ENCODE measurements around the gene PTPRN2. TPM values are rescaled to one million over a fixed set of nuclear protein-coding genes. Genes with fewer than 3 reads are reported as not detected.
"Not testable (repeated sequence)": the region's sequence is repeated elsewhere in the genome, so short reads cannot be mapped to it uniquely, and the experiment has no call there.

PTPRN2 gene
- total RNA-seq, 2 experiments from 2014 or later = 0.70 TPM; not detected in 1

DNA sequence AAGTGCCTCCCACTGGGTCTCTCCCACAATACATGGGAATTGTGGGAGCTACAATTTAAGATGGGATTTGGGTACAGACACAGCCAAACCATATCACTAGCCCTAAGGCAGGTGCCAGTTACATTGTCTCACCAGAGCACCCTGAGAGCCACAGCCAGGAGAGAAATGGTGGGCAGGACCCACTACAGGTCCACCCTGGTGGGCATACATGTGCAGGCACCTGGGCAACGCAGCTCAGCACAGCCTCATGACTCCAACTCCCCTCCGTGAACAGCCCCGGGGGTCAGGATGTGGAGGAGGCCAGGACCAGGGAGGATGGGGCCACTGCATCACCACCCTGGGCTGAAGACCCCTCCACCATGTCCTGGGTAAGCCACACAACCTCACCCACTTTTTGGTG, 205.7 kb downstream of the PTPRN2 start:
- no peak for DNase-seq (ENCODE audit: low spot score)
- no peaks in the 10 kb centered on the region for H4K20me1 ChIP-seq (ENCODE audit: insufficient read depth, low read length)
- intact Hi-C loops (cut with micrococcal nuclease; ENCODE audit: unreplicated experiment) = no loop called here
- H3K4me1 ChIP-seq (ENCODE audit: insufficient read depth, low read length, poor library complexity, severe bottlenecking) = no peaks in the 10 kb centered on the region
- H3K9me3 ChIP-seq (ENCODE audit: low read length) = no peaks in the 10 kb centered on the region
- H3K9me2 ChIP-seq (ENCODE audit: insufficient read depth, low read length) = no peaks in the 10 kb centered on the region
- H3K4me2 ChIP-seq (ENCODE audit: low read length) = no peak overlapping the region
- no peak overlapping the region for H2AFZ ChIP-seq (ENCODE audit: low read length)
- BruUV-seq (replicated peaks) = no TSS peak
- no peak overlapping the region for H3K27ac ChIP-seq (ENCODE audit: low read depth, low read length, poor library complexity, severe bottlenecking)
- H3K36me3 ChIP-seq (ENCODE audit: insufficient read depth, low read length) = no peaks in the 10 kb centered on the region
- CTCF ChIA-PET (ENCODE audit: unreplicated experiment) = no interaction called here
- no peak overlapping the region for H3K4me3 ChIP-seq (ENCODE audit: low read depth, low read length, poor library complexity, severe bottlenecking)
- no peak for TF ChIP-seq CTCF (conservative IDR thresholded peaks at IDR 0.05; ENCODE audit: low read length)
- H3K79me2 ChIP-seq (ENCODE audit: insufficient read depth, low read depth, low read length) = no peaks in the 10 kb centered on the region
- POLR2A ChIA-PET = no interaction called here

- no peak overlapping the region for H3K4me3 ChIP-seq (ENCODE audit: low read depth, low read length, poor library complexity, severe bottlenecking)
- ChIA-PET CTCF (ENCODE audit: unreplicated experiment) (no interaction called here), POLR2A (no interaction called here)
- no peaks in the 10 kb centered on the region for H3K79me2 ChIP-seq (ENCODE audit: insufficient read depth, low read depth, low read length)
- H4K20me1 ChIP-seq (ENCODE audit: insufficient read depth, low read length) = no peaks in the 10 kb centered on the region
- intact Hi-C loops (cut with micrococcal nuclease; ENCODE audit: unreplicated experiment) = no loop called here
- no peak overlapping the region for H3K4me2 ChIP-seq (ENCODE audit: low read length)
- TF ChIP-seq CTCF (conservative IDR thresholded peaks at IDR 0.05; ENCODE audit: low read length) (no peak), EZH2phosphoT487 (IDR thresholded peaks at IDR 0.05; ENCODE audit: borderline replicate concordance, low read depth, low read length) (no peak)
- no peak for DNase-seq (ENCODE audit: low spot score)
- no peak overlapping the region for H2AFZ ChIP-seq (ENCODE audit: low read length)
- no peaks in the 10 kb centered on the region for H3K36me3 ChIP-seq (ENCODE audit: insufficient read depth, low read length)
- no TSS peak for BruUV-seq (replicated peaks)
- H3K27ac ChIP-seq (ENCODE audit: low read depth, low read length, poor library complexity, severe bottlenecking) = no peak overlapping the region
- no peaks in the 10 kb centered on the region for H3K4me1 ChIP-seq (ENCODE audit: insufficient read depth, low read length, poor library complexity, severe bottlenecking)
- no peaks in the 10 kb centered on the region for H3K9me2 ChIP-seq (ENCODE audit: insufficient read depth, low read length)
- H3K9me3 ChIP-seq (ENCODE audit: low read length) = no peaks in the 10 kb centered on the region
Measured at GRCh38 chr7:158378978-158379377, 208.6 kb downstream of the PTPRN2 start.

DNA sequence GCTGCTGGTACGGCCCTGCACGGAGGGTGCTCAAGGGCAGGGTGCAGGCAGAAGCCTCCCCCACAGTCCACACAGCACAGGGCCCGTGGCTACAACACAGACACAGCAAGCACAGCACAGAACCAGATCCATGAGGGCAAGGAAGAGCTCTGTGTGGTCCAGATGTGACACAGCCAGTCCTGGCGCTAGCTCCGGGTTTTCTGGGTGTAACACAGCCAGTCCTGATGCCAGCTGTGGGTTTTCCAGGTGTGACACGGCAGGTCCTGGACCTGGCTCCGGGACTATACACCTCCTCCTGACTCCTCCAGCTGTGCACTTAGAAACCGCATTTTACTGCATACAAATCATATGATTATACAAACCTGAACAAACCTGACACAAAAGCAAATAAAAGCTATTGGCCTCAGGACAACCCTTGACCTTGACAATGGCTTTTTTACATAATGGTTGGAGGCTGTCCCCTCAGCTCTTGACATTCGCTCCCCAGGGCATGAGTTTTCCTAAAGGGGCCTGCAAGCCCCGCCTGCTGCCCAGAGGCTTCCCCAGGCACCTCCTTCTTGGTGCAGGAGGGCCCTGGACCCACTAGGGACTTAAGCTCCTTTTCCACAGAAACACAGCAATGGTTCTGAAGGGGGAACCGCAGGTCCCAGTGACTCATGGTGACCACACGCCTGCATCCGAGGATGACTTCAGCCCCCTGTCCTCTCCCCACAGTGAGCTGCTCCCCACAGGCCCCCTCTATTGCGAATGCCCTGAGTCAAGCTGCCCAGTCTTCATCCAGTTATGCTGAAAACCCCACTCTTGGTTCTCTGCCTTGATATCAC, 209.6 kb downstream of the PTPRN2 start:
- no peak overlapping the region for H3K27ac ChIP-seq (ENCODE audit: low read depth, low read length, poor library complexity, severe bottlenecking)
- H4K20me1 ChIP-seq (ENCODE audit: insufficient read depth, low read length) = no peaks in the 10 kb centered on the region
- no TSS peak for BruUV-seq (replicated peaks)
- ChIA-PET POLR2A (no interaction called here), CTCF (ENCODE audit: unreplicated experiment) (no interaction called here)
- no peak overlapping the region for H2AFZ ChIP-seq (ENCODE audit: low read length)
- no peaks in the 10 kb centered on the region for H3K9me3 ChIP-seq (ENCODE audit: low read length)
- intact Hi-C loops (cut with micrococcal nuclease; ENCODE audit: unreplicated experiment) = no loop called here
- no peak for DNase-seq (ENCODE audit: low spot score)
- H3K9me2 ChIP-seq (ENCODE audit: insufficient read depth, low read length) = no peaks in the 10 kb centered on the region
- no peak overlapping the region for H3K4me2 ChIP-seq (ENCODE audit: low read length)
- no peak overlapping the region for H3K4me3 ChIP-seq (ENCODE audit: low read depth, low read length, poor library complexity, severe bottlenecking)
- H3K4me1 ChIP-seq (ENCODE audit: insufficient read depth, low read length, poor library complexity, severe bottlenecking) = no peaks in the 10 kb centered on the region
- no peaks in the 10 kb centered on the region for H3K36me3 ChIP-seq (ENCODE audit: insufficient read depth, low read length)
- no peak for TF ChIP-seq EZH2phosphoT487 (IDR thresholded peaks at IDR 0.05; ENCODE audit: borderline replicate concordance, low read depth, low read length)
- H3K79me2 ChIP-seq (ENCODE audit: insufficient read depth, low read depth, low read length) = no peaks in the 10 kb centered on the region

GRCh38 chr7:158376839-158377186, 210.8 kb downstream of the PTPRN2 start:
- H3K36me3 ChIP-seq (ENCODE audit: insufficient read depth, low read length); H3K27ac ChIP-seq (ENCODE audit: low read depth, low read length, poor library complexity, severe bottlenecking); DNase-seq (ENCODE audit: low spot score); BruUV-seq (replicated peaks); H3K4me3 ChIP-seq (ENCODE audit: low read depth, low read length, poor library complexity, severe bottlenecking); H2AFZ ChIP-seq (ENCODE audit: low read length); H4K20me1 ChIP-seq (ENCODE audit: insufficient read depth, low read length); CTCF ChIA-PET (ENCODE audit: unreplicated experiment); intact Hi-C loops (cut with micrococcal nuclease; ENCODE audit: unreplicated experiment); H3K9me3 ChIP-seq (ENCODE audit: low read length); H3K79me2 ChIP-seq (ENCODE audit: insufficient read depth, low read depth, low read length); H3K4me1 ChIP-seq (ENCODE audit: insufficient read depth, low read length, poor library complexity, severe bottlenecking); H3K9me2 ChIP-seq (ENCODE audit: insufficient read depth, low read length); POLR2A ChIA-PET; H3K4me2 ChIP-seq (ENCODE audit: low read length): not testable (repeated sequence)

GRCh38 chr7:158376146-158376838, 211.3 kb downstream of the PTPRN2 start:
- H3K4me3 ChIP-seq (ENCODE audit: low read depth, low read length, poor library complexity, severe bottlenecking); intact Hi-C loops (cut with micrococcal nuclease; ENCODE audit: unreplicated experiment); H3K9me3 ChIP-seq (ENCODE audit: low read length); DNase-seq (ENCODE audit: low spot score); BruUV-seq (replicated peaks); H3K4me1 ChIP-seq (ENCODE audit: insufficient read depth, low read length, poor library complexity, severe bottlenecking); H2AFZ ChIP-seq (ENCODE audit: low read length); H3K36me3 ChIP-seq (ENCODE audit: insufficient read depth, low read length); H3K4me2 ChIP-seq (ENCODE audit: low read length); CTCF ChIA-PET (ENCODE audit: unreplicated experiment); H4K20me1 ChIP-seq (ENCODE audit: insufficient read depth, low read length); POLR2A ChIA-PET; H3K9me2 ChIP-seq (ENCODE audit: insufficient read depth, low read length); H3K79me2 ChIP-seq (ENCODE audit: insufficient read depth, low read depth, low read length); H3K27ac ChIP-seq (ENCODE audit: low read depth, low read length, poor library complexity, severe bottlenecking): not testable (repeated sequence)

All from OCI-LY7 (cell line).